WTC11 (cell line): ENCODE data around the gene TRIM4. TPM values are rescaled to one million over a fixed set of nuclear protein-coding genes. Genes with fewer than 3 reads are reported as not detected.

Experiments
- ATAC-seq: fragments of 200-7000 bp; cut with Tn5 transposase; 2 replicates; pipeline ENCODE4 v1.10.0; 2021; ENCODE audit warnings: mild to moderate bottlenecking, moderate library complexity
- CTCF ChIA-PET: fragments of 300-600 bp; sonication (Branson Sonifier 250); formaldehyde crosslinking; loops from one replicate; lab custom pipeline; 2021; ENCODE audit warnings: antibody characterized with exemption; lab: Charles Lee
- POLR2A ChIA-PET: fragments of 350-600 bp; sonication (Branson Sonifier 250); formaldehyde crosslinking; loops from one replicate; lab custom pipeline; 2021; ENCODE audit warnings: antibody characterized with exemption; lab: Charles Lee
- DNase-seq: peaks from one replicate; pipeline ENCODE4 v3.0.0; 2021; ENCODE audit warnings: low spot score
- H3K27ac Mint-ChIP-seq: 2 replicates; pipeline ENCODE4 v1.8.0; 2021; ENCODE audit warnings: mixed read lengths
- H3K27me3 Mint-ChIP-seq: 2 replicates; pipeline ENCODE4 v1.8.0; 2021; ENCODE audit warnings: low read depth, mild to moderate bottlenecking, moderate library complexity, mixed read lengths
- H3K36me3 Mint-ChIP-seq: 2 replicates; pipeline ENCODE4 v1.8.0; 2021; ENCODE audit warnings: mixed read lengths
- H3K4me1 Mint-ChIP-seq: 2 replicates; pipeline ENCODE4 v1.8.0; 2022; ENCODE audit warnings: mixed read lengths
- H3K4me3 Mint-ChIP-seq: 2 replicates; pipeline ENCODE4 v1.8.0; 2021; ENCODE audit warnings: mild to moderate bottlenecking, moderate library complexity, mixed read lengths
- H3K9me3 Mint-ChIP-seq: 2 replicates; pipeline ENCODE4 v1.8.0; 2021; ENCODE audit warnings: mixed read lengths
- ATF3 ChIP-seq: sonication (generic); formaldehyde crosslinking; conservative IDR thresholded peaks from 2 replicates; pipeline ENCODE4 v1.8.1; 2022; ENCODE audit warnings: mild to moderate bottlenecking, missing genetic modification reagents
- CBFB ChIP-seq: sonication (generic); formaldehyde crosslinking; IDR thresholded peaks from 2 replicates; pipeline ENCODE4 v1.8.1; 2022; ENCODE audit warnings: mild to moderate bottlenecking, low read depth, missing genetic modification reagents
- ESRRA ChIP-seq: sonication (generic); formaldehyde crosslinking; IDR thresholded peaks from 2 replicates; pipeline ENCODE4 v1.8.1; 2022; ENCODE audit warnings: mild to moderate bottlenecking, missing genetic modification reagents, borderline replicate concordance
- FOXJ3 ChIP-seq: sonication (generic); formaldehyde crosslinking; IDR thresholded peaks from 2 replicates; pipeline ENCODE4 v1.9.0; 2021; ENCODE audit warnings: missing genetic modification reagents, mild to moderate bottlenecking, borderline replicate concordance
- FOXK1 ChIP-seq: sonication (generic); formaldehyde crosslinking; IDR thresholded peaks from 2 replicates; pipeline ENCODE4 v1.8.0; 2022; ENCODE audit warnings: mild to moderate bottlenecking, moderate library complexity, missing genetic modification reagents
- GRHL2 ChIP-seq: fragments of 250-450 bp; sonication (Bioruptor Pico); IDR thresholded peaks from 2 replicates; pipeline ENCODE4 v1.8.0; 2022; ENCODE audit warnings: mild to moderate bottlenecking, moderate library complexity; ENCODE audit not compliant: insufficient replicate concordance, severe bottlenecking
- IRF1 ChIP-seq: sonication (generic); formaldehyde crosslinking; IDR thresholded peaks from 2 replicates; pipeline ENCODE4 v1.8.0; 2023; ENCODE audit warnings: missing genetic modification reagents
- JAZF1 ChIP-seq: fragments of 250-450 bp; sonication (Bioruptor Pico); IDR thresholded peaks from 2 replicates; pipeline ENCODE4 v1.9.0; 2021; ENCODE audit warnings: moderate library complexity, mild to moderate bottlenecking, inconsistent platforms
- MAX ChIP-seq: sonication (generic); formaldehyde crosslinking; IDR thresholded peaks from 2 replicates; pipeline ENCODE4 v1.8.0; 2022; ENCODE audit warnings: mild to moderate bottlenecking, missing genetic modification reagents
- MYBL2 ChIP-seq: sonication (generic); formaldehyde crosslinking; IDR thresholded peaks from 2 replicates; pipeline ENCODE4 v1.8.1; 2023; ENCODE audit warnings: mild to moderate bottlenecking, moderate library complexity, missing genetic modification reagents
- NFATC4 ChIP-seq: fragments of 250-450 bp; sonication (Bioruptor Pico); IDR thresholded peaks from 2 replicates; pipeline ENCODE4 v1.9.0; 2021; ENCODE audit warnings: mild to moderate bottlenecking
- NR1H2 ChIP-seq: sonication (generic); formaldehyde crosslinking; IDR thresholded peaks from 2 replicates; pipeline ENCODE4 v1.9.0; 2021; ENCODE audit warnings: mild to moderate bottlenecking, moderate library complexity, missing genetic modification reagents
- NR2C2 ChIP-seq: sonication (generic); formaldehyde crosslinking; IDR thresholded peaks from 2 replicates; pipeline ENCODE4 v1.8.0; 2022; ENCODE audit warnings: mild to moderate bottlenecking, missing genetic modification reagents
- OVOL2 ChIP-seq: fragments of 250-450 bp; sonication (Bioruptor Pico); IDR thresholded peaks from 2 replicates; pipeline ENCODE4 v1.9.0; 2021; ENCODE audit warnings: mild to moderate bottlenecking, borderline replicate concordance
- PREB ChIP-seq: sonication (generic); formaldehyde crosslinking; IDR thresholded peaks from 2 replicates; pipeline ENCODE4 v1.8.1; 2022; ENCODE audit warnings: mild to moderate bottlenecking, missing genetic modification reagents, moderate library complexity, borderline replicate concordance
- SMAD4 ChIP-seq: sonication (generic); formaldehyde crosslinking; IDR thresholded peaks from 2 replicates; pipeline ENCODE4 v1.8.0; 2022; ENCODE audit warnings: mild to moderate bottlenecking, missing genetic modification reagents
- SP1 ChIP-seq: sonication (generic); formaldehyde crosslinking; conservative IDR thresholded peaks from 2 replicates; pipeline ENCODE4 v1.8.1; 2022; ENCODE audit warnings: missing genetic modification reagents
- TEAD1 ChIP-seq: sonication (generic); formaldehyde crosslinking; IDR thresholded peaks from 2 replicates; pipeline ENCODE4 v1.8.0; 2022; ENCODE audit warnings: mild to moderate bottlenecking, missing genetic modification reagents
- ZNF138 ChIP-seq: sonication (generic); formaldehyde crosslinking; conservative IDR thresholded peaks from 2 replicates; pipeline ENCODE4 v1.8.1; 2022; ENCODE audit warnings: mild to moderate bottlenecking, moderate library complexity, missing genetic modification reagents
- ZNF232 ChIP-seq: sonication (generic); formaldehyde crosslinking; IDR thresholded peaks from 2 replicates; pipeline ENCODE4 v1.8.0; 2022; ENCODE audit warnings: mild to moderate bottlenecking, missing genetic modification reagents
- ZNF317 ChIP-seq: sonication (generic); formaldehyde crosslinking; IDR thresholded peaks from 2 replicates; pipeline ENCODE4 v1.8.1; 2023; ENCODE audit warnings: low read depth, mild to moderate bottlenecking, moderate library complexity, missing genetic modification reagents, borderline replicate concordance
- ZNF423 ChIP-seq: fragments of 250-450 bp; sonication (Bioruptor Pico); IDR thresholded peaks from 2 replicates; pipeline ENCODE4 v2.1.2; 2022; ENCODE audit warnings: mild to moderate bottlenecking, moderate library complexity
- ZNF532 ChIP-seq: fragments of 250-450 bp; sonication (Bioruptor Pico); IDR thresholded peaks from 2 replicates; pipeline ENCODE4 v1.9.0; 2021; ENCODE audit warnings: mild to moderate bottlenecking, borderline replicate concordance
- ZSCAN18 ChIP-seq: fragments of 250-450 bp; sonication (Bioruptor Pico); IDR thresholded peaks from 2 replicates; pipeline ENCODE4 v2.1.2; 2022; ENCODE audit warnings: mild to moderate bottlenecking, moderate library complexity
- total RNA-seq: library from RNA; stranded (reverse); gene quantifications from 3 replicates; pipeline ENCODE4 v1.2.3, GENCODE V29; 2021

The TRIM4 gene
- total RNA-seq, 1 experiment from 2014 or later, result 6.6 TPM

GRCh38 chr7:99944497-99945070 is 25.3 kb upstream of the TRIM4 start:
- peak; percentile 30 for DNase-seq
- H3K27ac Mint-ChIP-seq, result peak overlapping the region; percentile 99
- H3K27me3 Mint-ChIP-seq, result peaks cover 4% of the 10 kb centered on the region; the same call in 1 of the 2 replicates
- H3K4me1 Mint-ChIP-seq, result peaks cover 44% of the 10 kb centered on the region
- peaks cover 45% of the 10 kb centered on the region for H3K36me3 Mint-ChIP-seq
- peak overlapping the region; percentile 24 for H3K4me3 Mint-ChIP-seq
- peaks cover 44% of the 10 kb centered on the region for H3K9me3 Mint-ChIP-seq
- ChIA-PET CTCF (interaction anchor here (0.6 to 2.5 kb wide), 8 partner anchors 11 to 385 kb away, joined by 4 to 17 read pairs (median 6); partner anchors contain the start of genes GJC3 and TRIM4), POLR2A (interaction anchor here (1.0 to 1.5 kb wide), 8 partner anchors 11 to 313 kb away, joined by 3 to 9 read pairs (median 6); partner anchors contain the start of gene GJC3)
- no peak for TF ChIP-seq PREB (CRISPR knock-in tag)
- no peak for TF ChIP-seq ZNF423
- TF ChIP-seq ESRRA, result no peak
- no peak for TF ChIP-seq ZNF317 (CRISPR knock-in tag)
- TF ChIP-seq CBFB, result 0 out of 2 replicates have a peak, but pooled peaks have one; percentile 10
- no peak for TF ChIP-seq ZNF232 (CRISPR knock-in tag)
- peak; percentile 46 for ATAC-seq

- Mint-ChIP-seq H3K27ac (peak overlapping the region; percentile 100), H3K9me3 (peaks cover 44% of the 10 kb centered on the region), H3K27me3 (peaks cover 1% of the 10 kb centered on the region; the same call in 1 of the 2 replicates), H3K36me3 (peaks cover 48% of the 10 kb centered on the region), H3K4me1 (peaks cover 44% of the 10 kb centered on the region), H3K4me3 (peak overlapping the region; percentile 60)
- DNase-seq (peak; percentile 69), ATAC-seq (peak; percentile 94)
- ChIA-PET POLR2A (interaction anchor here (0.5 to 1.5 kb wide), 12 partner anchors 10 to 583 kb away, joined by 3 to 9 read pairs (median 6); partner anchors contain the start of genes GJC3 and ZCWPW1), CTCF (interaction anchor here (0.6 to 2.5 kb wide), 9 partner anchors 10 to 384 kb away, joined by 3 to 17 read pairs (median 6); partner anchors contain the start of genes GJC3 and TRIM4)
- TF ChIP-seq FOXK1 (CRISPR knock-in tag), result peak; percentile 67; the same call in 1 of the 2 replicates
- TF ChIP-seq ZNF232 (CRISPR knock-in tag), result no peak
- TF ChIP-seq MYBL2 (CRISPR knock-in tag), result peak; percentile 60; the same call in 1 of the 2 replicates
- TF ChIP-seq OVOL2 (CRISPR knock-in tag), result no peak
- TF ChIP-seq TEAD1 (CRISPR knock-in tag), result peak; percentile 70; the same call in 1 of the 2 replicates
- no peak for TF ChIP-seq ZSCAN18 (CRISPR knock-in tag)
- TF ChIP-seq ZNF532 (CRISPR knock-in tag), result peak; percentile 86; the same call in 1 of the 2 replicates
- no peak for TF ChIP-seq IRF1 (CRISPR knock-in tag)
- peak; percentile 68; the same call in 1 of the 2 replicates for TF ChIP-seq SP1 (CRISPR knock-in tag)
- TF ChIP-seq JAZF1 (CRISPR knock-in tag), result no peak
- TF ChIP-seq NFATC4 (CRISPR knock-in tag), result peak; percentile 14; the same call in 1 of the 2 replicates
- no peak for TF ChIP-seq ESRRA
- no peak for TF ChIP-seq ZNF138 (CRISPR knock-in tag)
- no peak for TF ChIP-seq GRHL2 (CRISPR knock-in tag)
- no peak for TF ChIP-seq NR1H2 (CRISPR knock-in tag)
- peak; percentile 21; the same call in 1 of the 2 replicates for TF ChIP-seq FOXJ3
- TF ChIP-seq ATF3 (CRISPR knock-in tag), result no peak
- no peak for TF ChIP-seq SMAD4 (CRISPR knock-in tag)
- TF ChIP-seq MAX (CRISPR knock-in tag), result peak; percentile 86; the same call in 1 of the 2 replicates
- no peak for TF ChIP-seq NR2C2 (CRISPR knock-in tag)
- 0 out of 2 replicates have a peak, but pooled peaks have one; percentile 18 for TF ChIP-seq CBFB
Measured at GRCh38 chr7:99943641-99944496, 24.5 kb upstream of the TRIM4 start.
